Osteoblast (primary cell): ENCODE data around the gene KIF6. TPM values are rescaled to one million over a fixed set of nuclear protein-coding genes. Genes with fewer than 3 reads are reported as not detected.
"Not testable (repeated sequence)": the region's sequence is repeated elsewhere in the genome, so short reads cannot be mapped to it uniquely, and the experiment has no call there.

ENCODE experiments used
- DNase-seq: peaks from one replicate; pipeline ENCODE4 v3.0.0; 2011; ENCODE audit warnings: low spot score, mixed read lengths; ENCODE audit not compliant: insufficient read length; ENCODE audit errors: missing footprints
- H2AFZ ChIP-seq: 2 replicates; pipeline ENCODE4 v1.6.0; 2011; ENCODE audit warnings: mild to moderate bottlenecking, low read length
- H3K27ac ChIP-seq: 2 replicates; pipeline ENCODE4 v1.5.1; 2011; ENCODE audit warnings: mild to moderate bottlenecking, low read depth, low read length, moderate library complexity
- H3K27me3 ChIP-seq: 2 replicates; pipeline ENCODE4 v1.6.0; 2012; ENCODE audit warnings: mild to moderate bottlenecking, control low read depth, inconsistent platforms, low read length, moderate library complexity; ENCODE audit not compliant: insufficient read depth
- H3K36me3 ChIP-seq: 2 replicates; pipeline ENCODE4 v1.5.1; 2011; ENCODE audit warnings: mild to moderate bottlenecking, low read length, control low read depth, moderate library complexity; ENCODE audit not compliant: insufficient read depth
- H3K4me1 ChIP-seq: 2 replicates; pipeline ENCODE4 v1.5.1; 2011; ENCODE audit warnings: mild to moderate bottlenecking, low read length, control low read depth, moderate library complexity; ENCODE audit not compliant: insufficient read depth
- H3K4me2 ChIP-seq: 2 replicates; pipeline ENCODE4 v1.6.0; 2011; ENCODE audit warnings: mild to moderate bottlenecking, low read length; ENCODE audit not compliant: insufficient read depth
- H3K4me3 ChIP-seq: fragments of 200-600 bp; sonication (generic); 3 replicates; pipeline ENCODE4 v1.5.1; 2012; ENCODE audit warnings: mild to moderate bottlenecking, low read length, inconsistent platforms; ENCODE audit not compliant: insufficient read depth
- H3K79me2 ChIP-seq: 2 replicates; pipeline ENCODE4 v1.6.0; 2012; ENCODE audit warnings: mild to moderate bottlenecking, low read length, control low read depth, inconsistent platforms; ENCODE audit not compliant: insufficient read depth
- H3K9me3 ChIP-seq: 2 replicates; pipeline ENCODE4 v1.5.1; 2011; ENCODE audit warnings: low read depth, low read length, control low read depth
- H4K20me1 ChIP-seq: 2 replicates; pipeline ENCODE4 v1.6.0; 2012; ENCODE audit warnings: mild to moderate bottlenecking, low read length, control low read depth; ENCODE audit not compliant: insufficient read depth
- CTCF ChIP-seq: IDR thresholded peaks from 2 replicates; pipeline ENCODE4 v1.5.1; 2011; ENCODE audit warnings: mild to moderate bottlenecking, low read depth, low read length, moderate library complexity; ENCODE audit errors: extremely low read depth
- total RNA-seq: library from RNA; depleted of rRNA; stranded (reverse); fragments of >200 nt; gene quantifications from 2 replicates; pipeline ENCODE4 v1.2.3, GENCODE V29; 2012

The KIF6 gene
- total RNA-seq, 1 donor, result 1.4 TPM

- H4K20me1 ChIP-seq, result no peaks in the 10 kb centered on the region
- peak; percentile 17 for DNase-seq
- H3K27ac ChIP-seq, result no peak overlapping the region
- no peak for TF ChIP-seq CTCF
- H3K36me3 ChIP-seq, result no peaks in the 10 kb centered on the region
- H3K27me3 ChIP-seq, result peaks cover 7% of the 10 kb centered on the region
- H3K9me3 ChIP-seq, result no peaks in the 10 kb centered on the region
- no peaks in the 10 kb centered on the region for H3K4me1 ChIP-seq
- H2AFZ ChIP-seq, result peak overlapping the region; percentile 49
- no peak overlapping the region for H3K4me3 ChIP-seq
- no peaks in the 10 kb centered on the region for H3K79me2 ChIP-seq
- no peak overlapping the region for H3K4me2 ChIP-seq
Observed at GRCh38 chr6:39684790-39685488, 40.3 kb downstream of the KIF6 start.

GRCh38 chr6:39681674-39682121 lies 43.5 kb downstream of the KIF6 start:
- Histone ChIP-seq H3K4me3 (no peak overlapping the region), H3K36me3 (no peaks in the 10 kb centered on the region), H3K4me2 (peak overlapping the region; percentile 10), H4K20me1 (no peaks in the 10 kb centered on the region), H3K4me1 (no peaks in the 10 kb centered on the region), H3K27me3 (no peaks in the 10 kb centered on the region), H3K9me3 (no peaks in the 10 kb centered on the region), H3K27ac (no peak overlapping the region), H2AFZ (peak overlapping the region; percentile 44), H3K79me2 (no peaks in the 10 kb centered on the region)
- DNase-seq, result no peak
- no peak for TF ChIP-seq CTCF

- Histone ChIP-seq H3K27ac (no peak overlapping the region), H2AFZ (no peak overlapping the region), H3K9me3 (no peaks in the 10 kb centered on the region), H3K4me1 (no peaks in the 10 kb centered on the region), H3K79me2 (no peaks in the 10 kb centered on the region), H3K4me3 (no peak overlapping the region), H3K4me2 (no peak overlapping the region), H4K20me1 (no peaks in the 10 kb centered on the region), H3K36me3 (no peaks in the 10 kb centered on the region), H3K27me3 (no peaks in the 10 kb centered on the region)
- no peak for TF ChIP-seq CTCF
- DNase-seq, result no peak
Observed at GRCh38 chr6:39678914-39679313, 46.3 kb downstream of the KIF6 start.

GRCh38 chr6:39677318-39677717 lies 47.9 kb downstream of the KIF6 start:
- H4K20me1 ChIP-seq, H3K9me3 ChIP-seq, DNase-seq, H2AFZ ChIP-seq, H3K27me3 ChIP-seq, H3K4me3 ChIP-seq, H3K27ac ChIP-seq, H3K36me3 ChIP-seq, H3K4me1 ChIP-seq, H3K79me2 ChIP-seq, H3K4me2 ChIP-seq: not testable (repeated sequence)
